ENCODE results near the gene SORCS2. TPM values are rescaled to one million over a fixed set of nuclear protein-coding genes. Genes with fewer than 3 reads are reported as not detected.

SORCS2 gene
- total RNA-seq, 2 donors from 2014 or later: 0.25 TPM; not detected in 1

- Mint-ChIP-seq H3K36me3 (no peaks in the 10 kb centered on the region), H3K9me3 (peaks cover 2 to 9% of the 10 kb centered on the region in 2 donors), H3K27ac (no peak overlapping the region)
- ATAC-seq (no peak), DNase-seq (ENCODE audit: low spot score in 2 of 2) (no peak)
These were observed 148.5 kb downstream of the SORCS2 start for GRCh38 chr4:7340553-7341433.

DNA sequence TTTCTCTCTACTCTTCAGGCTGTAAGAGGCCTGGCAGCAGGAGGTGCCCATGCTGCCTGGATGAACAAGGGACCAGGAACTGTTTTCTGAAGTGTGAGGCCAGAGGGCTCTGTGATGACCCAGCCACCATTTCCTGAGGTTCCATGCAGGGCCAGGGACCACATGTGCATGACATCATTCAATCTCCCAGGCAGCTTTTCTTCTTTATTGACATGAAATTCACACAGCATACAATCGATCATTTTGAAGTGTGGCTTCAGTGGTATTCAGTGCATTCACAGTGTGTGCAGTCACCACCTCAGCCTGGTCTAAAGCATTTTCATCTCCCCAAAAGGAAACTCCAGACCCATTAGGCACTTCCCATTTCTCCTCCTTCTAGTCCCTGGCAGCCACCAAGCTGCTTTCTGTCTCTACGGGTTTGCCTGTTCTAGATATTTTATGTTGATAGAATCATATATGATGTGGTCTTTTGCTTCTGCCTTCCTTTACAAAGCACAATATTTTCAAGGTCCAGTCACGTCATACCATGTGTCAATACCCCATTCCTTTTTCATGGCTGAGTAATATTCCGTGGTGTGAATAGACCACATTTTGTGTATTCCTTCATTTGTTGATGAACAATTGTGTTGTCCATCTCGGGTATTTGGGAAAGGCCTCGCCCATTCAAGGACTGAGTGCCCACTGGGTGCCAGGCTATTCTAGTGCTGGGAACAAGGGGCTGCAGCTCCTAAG is 149.3 kb downstream of the SORCS2 start:
- no peak for ATAC-seq

DNA sequence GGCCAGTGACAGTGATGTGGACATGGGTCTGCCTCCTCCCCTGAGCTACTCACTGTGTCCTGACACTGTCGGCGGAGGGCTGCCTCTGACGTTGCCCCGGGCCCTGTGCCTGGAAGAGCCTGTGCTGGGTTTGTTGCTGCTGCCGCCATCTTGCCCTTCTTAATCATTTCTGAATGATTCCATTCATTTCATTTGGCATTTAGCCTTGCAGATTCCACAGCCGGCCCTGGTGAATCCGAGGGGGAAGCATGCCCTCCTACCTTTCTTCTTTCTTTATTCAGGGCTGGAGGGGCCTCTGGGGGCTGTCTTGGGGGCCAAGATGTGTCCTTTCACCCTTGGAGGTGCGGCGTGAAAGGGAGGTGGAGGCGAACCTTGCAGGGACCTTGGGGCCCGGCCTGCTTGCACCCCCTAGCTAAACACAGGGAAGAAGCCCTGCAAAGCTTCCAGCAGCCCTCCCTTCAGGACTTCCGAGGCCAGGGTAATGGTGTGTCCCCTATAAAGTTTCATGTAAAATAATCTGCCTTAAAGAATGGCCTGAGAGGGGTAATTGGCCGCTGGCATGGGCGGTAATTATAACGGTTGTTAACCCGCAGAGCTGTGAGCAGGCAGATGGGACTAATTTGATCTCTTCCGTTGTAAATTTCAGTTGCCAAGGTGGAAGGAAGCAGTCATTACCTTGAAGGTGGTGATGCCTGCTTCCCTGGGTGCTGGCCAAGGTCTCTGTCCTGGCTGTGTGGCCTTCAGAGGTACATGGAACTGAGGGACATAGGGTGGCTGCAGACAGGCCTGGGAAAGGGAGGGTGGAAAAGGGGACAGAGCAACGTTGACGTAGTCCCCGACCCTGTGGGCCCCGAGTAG is 150.1 kb downstream of the SORCS2 start:
- DNase-seq (ENCODE audit: low spot score in 2 of 2): no peak
- no peak for ATAC-seq
- H3K36me3 Mint-ChIP-seq: no peaks in the 10 kb centered on the region
- H3K27ac Mint-ChIP-seq: no peak overlapping the region
- peaks cover 10 to 16% of the 10 kb centered on the region in 2 donors for H3K9me3 Mint-ChIP-seq

More for the DNA sequence above, 149.3 kb downstream of the SORCS2 start:
- Mint-ChIP-seq H3K9me3 (peaks cover 8 to 14% of the 10 kb centered on the region in 2 donors), H3K36me3 (no peaks in the 10 kb centered on the region), H3K27ac (no peak overlapping the region)
- no peak for DNase-seq (ENCODE audit: low spot score in 2 of 2)

DNA sequence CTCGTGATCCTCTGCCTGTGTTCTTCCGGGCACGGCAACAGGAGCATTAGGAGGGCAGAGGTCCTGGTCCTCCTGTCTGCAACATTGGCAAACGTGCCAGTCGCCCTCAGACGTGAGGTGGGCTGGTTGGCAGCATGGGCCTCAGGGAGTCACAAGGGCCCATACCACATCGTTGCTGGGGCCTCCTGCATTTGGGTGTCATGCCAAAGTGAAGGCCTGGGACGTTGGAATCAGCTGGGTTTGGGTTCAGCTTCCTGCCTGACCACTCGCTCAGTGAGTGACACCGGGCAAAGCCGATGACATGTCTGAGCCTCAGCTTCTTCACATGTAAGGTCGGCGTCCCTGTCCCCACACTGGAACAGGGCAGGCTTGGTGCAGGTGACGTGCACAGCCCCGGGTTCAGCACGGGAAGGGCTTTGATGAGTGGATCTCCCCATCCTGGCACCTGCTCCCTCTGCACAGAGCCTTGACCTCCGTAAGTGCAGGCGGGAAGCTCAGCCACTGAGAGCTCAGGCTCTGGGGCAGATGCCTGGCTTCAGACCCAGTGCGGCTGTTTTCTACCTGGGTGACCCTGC is 150.8 kb downstream of the SORCS2 start:
- Mint-ChIP-seq H3K27ac (no peak overlapping the region), H3K9me3 (peaks cover 10 to 16% of the 10 kb centered on the region in 2 donors), H3K36me3 (no peaks in the 10 kb centered on the region)
- no peak for ATAC-seq
- DNase-seq (ENCODE audit: low spot score in 2 of 2): no peak

GRCh38 chr4:7343950-7344349 is 151.6 kb downstream of the SORCS2 start:
- no peak overlapping the region for H3K27ac Mint-ChIP-seq
- no peaks in the 10 kb centered on the region for H3K36me3 Mint-ChIP-seq
- H3K9me3 Mint-ChIP-seq: peaks cover 10 to 16% of the 10 kb centered on the region in 2 donors
- ATAC-seq: no peak
- DNase-seq (ENCODE audit: low spot score in 2 of 2): no peak

DNA sequence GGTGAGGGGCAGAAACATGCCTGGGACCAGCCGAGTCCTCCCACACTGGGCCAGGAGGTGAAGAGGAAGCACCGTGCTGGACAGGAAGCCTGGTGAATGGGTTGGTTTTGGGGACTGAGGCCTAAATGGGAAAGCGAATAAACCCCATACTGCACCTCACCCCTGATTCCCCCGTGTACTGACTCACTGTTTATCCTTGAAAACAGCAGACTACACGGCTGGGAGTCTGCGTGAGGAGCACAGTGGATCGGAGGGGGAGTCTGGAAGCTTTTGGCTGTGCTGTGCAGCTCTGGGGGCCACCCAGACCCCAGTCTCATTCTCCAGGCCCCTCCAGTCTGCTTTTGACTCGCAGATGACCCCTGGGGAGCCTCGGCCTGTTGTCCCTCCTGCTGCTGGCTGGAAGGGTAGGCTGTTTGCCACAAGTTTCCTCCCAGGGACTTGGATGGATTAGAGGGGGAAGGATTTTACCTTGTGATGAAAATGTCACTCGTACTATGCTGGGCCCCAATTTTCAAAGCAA is 152.4 kb downstream of the SORCS2 start:
- H3K9me3 Mint-ChIP-seq: peaks cover 10 to 16% of the 10 kb centered on the region in 2 donors
- H3K36me3 Mint-ChIP-seq: no peaks in the 10 kb centered on the region
- H3K27ac Mint-ChIP-seq: no peak overlapping the region
- DNase-seq (ENCODE audit: low spot score in 2 of 2) (no peak), ATAC-seq (no peak)

- no peak overlapping the region for H3K27ac Mint-ChIP-seq
- no peaks in the 10 kb centered on the region for H3K36me3 Mint-ChIP-seq
- H3K9me3 Mint-ChIP-seq: peaks cover 10% of the 10 kb centered on the region in 2 donors
- ATAC-seq (no peak), DNase-seq (ENCODE audit: low spot score in 2 of 2) (no peak)
These were observed 155.6 kb downstream of the SORCS2 start for GRCh38 chr4:7347981-7348380.

GRCh38 chr4:7348946-7349900 is 156.9 kb downstream of the SORCS2 start:
- ATAC-seq (no peak), DNase-seq (ENCODE audit: low spot score in 2 of 2) (no peak)
- H3K9me3 Mint-ChIP-seq: peaks cover 10% of the 10 kb centered on the region in 2 donors
- H3K27ac Mint-ChIP-seq: no peak overlapping the region
- no peaks in the 10 kb centered on the region for H3K36me3 Mint-ChIP-seq

- no peaks in the 10 kb centered on the region for H3K36me3 Mint-ChIP-seq
- DNase-seq (ENCODE audit: low spot score in 2 of 2): no peak
- ATAC-seq: no peak
- peaks cover 10% of the 10 kb centered on the region in 2 donors for H3K9me3 Mint-ChIP-seq
- no peak overlapping the region for H3K27ac Mint-ChIP-seq
These were observed 158.1 kb downstream of the SORCS2 start for GRCh38 chr4:7350396-7350795.

GRCh38 chr4:7351014-7351413 is 158.7 kb downstream of the SORCS2 start:
- ATAC-seq (no peak), DNase-seq (ENCODE audit: low spot score in 2 of 2) (no peak)
- Mint-ChIP-seq H3K9me3 (peaks cover 5% of the 10 kb centered on the region in 2 donors), H3K27ac (no peak overlapping the region), H3K36me3 (no peaks in the 10 kb centered on the region)

GRCh38 chr4:7352486-7352885 is 160.1 kb downstream of the SORCS2 start:
- H3K36me3 Mint-ChIP-seq: no peaks in the 10 kb centered on the region
- no peak overlapping the region for H3K27ac Mint-ChIP-seq
- DNase-seq (ENCODE audit: low spot score in 2 of 2): no peak
- no peak for ATAC-seq
- no peaks in the 10 kb centered on the region for H3K9me3 Mint-ChIP-seq

GRCh38 chr4:7353046-7353790 is 160.9 kb downstream of the SORCS2 start:
- ATAC-seq (no peak), DNase-seq (ENCODE audit: low spot score in 2 of 2) (no peak)
- no peaks in the 10 kb centered on the region for H3K36me3 Mint-ChIP-seq
- no peak overlapping the region for H3K27ac Mint-ChIP-seq
- no peaks in the 10 kb centered on the region for H3K9me3 Mint-ChIP-seq

DNA sequence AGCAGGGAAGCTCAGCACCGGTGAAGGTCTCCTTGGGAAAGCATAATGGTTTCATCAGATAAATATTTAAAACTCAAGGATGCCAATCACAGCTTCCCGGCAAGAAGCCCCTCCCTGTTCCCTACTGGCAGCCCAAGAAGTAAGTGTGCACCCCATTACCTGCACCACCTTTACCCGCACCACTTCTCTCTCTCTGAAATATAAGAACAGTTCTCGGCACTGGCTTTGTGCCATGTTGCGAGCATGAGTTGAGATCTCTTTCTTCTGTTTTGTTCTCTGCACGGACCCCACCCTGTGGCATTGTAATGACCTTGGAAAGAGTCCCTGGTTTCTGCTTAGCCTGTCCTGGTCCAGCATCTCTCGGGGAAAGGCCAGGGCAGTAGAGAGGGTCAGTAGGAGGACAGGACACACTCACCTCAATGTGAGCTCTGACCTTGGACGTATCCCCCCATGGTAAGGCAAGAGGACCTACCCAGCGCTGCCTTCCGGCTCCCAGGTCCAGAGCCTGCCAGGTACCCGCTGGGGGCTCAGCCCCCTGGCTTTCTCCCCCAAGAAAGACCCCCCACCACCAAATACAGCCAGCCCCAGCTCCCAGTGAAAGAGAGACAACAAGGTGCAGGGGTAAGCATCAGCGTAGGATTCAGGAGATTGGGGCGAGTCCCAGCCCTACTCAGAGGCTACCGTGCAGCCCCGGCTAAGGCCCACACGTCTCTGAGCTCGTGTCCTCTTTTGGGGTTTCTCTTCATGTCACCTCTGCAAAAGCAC is 161.7 kb downstream of the SORCS2 start:
- no peaks in the 10 kb centered on the region for H3K36me3 Mint-ChIP-seq
- ATAC-seq (no peak), DNase-seq (ENCODE audit: low spot score in 2 of 2) (no peak)
- H3K27ac Mint-ChIP-seq: no peak overlapping the region
- no peaks in the 10 kb centered on the region for H3K9me3 Mint-ChIP-seq

GRCh38 chr4:7354927-7355326 is 162.6 kb downstream of the SORCS2 start:
- no peak for DNase-seq (ENCODE audit: low spot score in 2 of 2)
- Mint-ChIP-seq H3K27ac (no peak overlapping the region), H3K9me3 (no peaks in the 10 kb centered on the region), H3K36me3 (no peaks in the 10 kb centered on the region)
- ATAC-seq: no peak

Data from activated naive CD4-positive, alpha-beta T cell treated with anti-CD3 and anti-CD28 coated beads, Interleukin-2, amount 50 U/mL, for 72 hours (primary cell).